Heart left ventricle (tissue), 13 donors: ENCODE results near the gene TRPC1.

ENCODE experiments used
- CTCF ChIP-seq, 12 donors: fragments of 200-600 bp; sonication (generic) in 4 of 12; IDR thresholded peaks; one replicate each; pipeline versions ENCODE4 v1.5.0 to v1.8.0; 2018 to 2022; ENCODE audit warnings: antibody characterized with exemption in 12 of 12, mild to moderate bottlenecking in 5 of 12
- POLR2A ChIP-seq, 2 donors: fragments of 450-650 bp; IDR thresholded peaks; one replicate each; pipeline ENCODE4 v1.6.1; 2017; ENCODE audit warnings: antibody characterized with exemption in 2 of 2, mild to moderate bottlenecking in 2 of 2, moderate library complexity in 2 of 2
- donor health status: ischemic (EF 13 %, LVEDD 7.1; RV severe dilation, severe dysfunction).
- donor health status: DM: no; HTN: yes; CAD: no.
- donor health status: DM: no; HTN: no; CAD: no.
- donor health status: ischemic (EF 25% LVEDD 6.9; RV normal size, moderate dysfunction).
- donor health status: ischemic (EF 25% LVEDD 5.7; RV mildly dilated, moderate dysfunction).
- donor health status: ischemic (EF 35%, LVEDD 5.7; RV mildly dilated, moderate dysfunction).
- donor health status: nonischemic (EF 11% LVEDD 7.7; RV severe dilation, severe dysfunction).
- donor health status: DM: yes; HTN: yes; CAD: no.
- donor health status: PGD.
- donor health status: ischemic (EF 29% LVEDD 5.4; RV normal size, mild dysfunction).
- donor health status: nonischemic (EF 23%, LVEDD 6.1; RV moderate dilation, normal function).

DNA sequence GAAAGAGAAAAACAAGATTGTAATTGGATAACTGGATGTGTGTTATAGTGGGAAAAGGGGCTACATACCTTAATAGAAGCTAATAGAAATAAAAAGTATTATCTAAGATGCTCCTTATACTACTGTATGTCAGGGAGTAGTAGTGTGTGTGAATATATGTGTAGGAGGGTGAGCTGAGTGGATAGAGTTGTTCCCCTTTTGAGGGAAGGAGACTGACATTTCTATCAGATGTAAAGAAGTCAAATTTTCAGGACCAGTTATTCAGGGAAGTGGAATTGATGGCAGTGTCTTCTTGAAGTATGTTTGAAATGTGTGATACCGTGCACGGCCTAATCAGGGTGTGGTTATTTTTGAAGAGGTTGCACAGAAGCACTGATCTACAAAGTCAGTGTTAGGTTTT is 116.0 kb downstream of the TRPC1 start:
- TF ChIP-seq CTCF (IDR thresholded peaks at IDR 0.05) (no peak), POLR2A (IDR thresholded peaks at IDR 0.05) (no peak)
